NCI-H1105 (cell line): ENCODE data around the gene CMTM2.
A peak's percentile ranks its signal among the peaks of the same experiment; 100 is the strongest.

ENCODE experiments used
- DNase-seq: peaks from one replicate; lab custom pipeline; 2025; lab: John Stamatoyannopoulos, UW

Gene CMTM2

GRCh38 chr16:66578651-66579531 is at the start of gene CMTM2:
Gene CMTM2 (plus strand): TSS chr16:66579463. CDS start chr16:66579608, 145 bp downstream.
- no peak for DNase-seq

- no peak for DNase-seq
These were observed 49.8 kb upstream of the CMTM2 start for GRCh38 chr16:66529475-66529874.

GRCh38 chr16:66534376-66534799 is 44.9 kb upstream of the CMTM2 start:
- DNase-seq, result no peak

GRCh38 chr16:66536525-66536924 is 42.7 kb upstream of the CMTM2 start:
- no peak for DNase-seq

- no peak for DNase-seq
These were observed 42.0 kb upstream of the CMTM2 start for GRCh38 chr16:66537236-66537635.

GRCh38 chr16:66538910-66539309 is 40.4 kb upstream of the CMTM2 start:
- DNase-seq, result no peak

GRCh38 chr16:66539623-66540469 is 39.4 kb upstream of the CMTM2 start:
- no peak for DNase-seq

- no peak for DNase-seq
These were observed 37.6 kb upstream of the CMTM2 start for GRCh38 chr16:66541388-66542355.

GRCh38 chr16:66542396-66542795 is 36.9 kb upstream of the CMTM2 start:
- DNase-seq, result no peak

GRCh38 chr16:66543541-66543940 is 35.7 kb upstream of the CMTM2 start:
- DNase-seq, result no peak

GRCh38 chr16:66544016-66544757 is 35.1 kb upstream of the CMTM2 start:
- DNase-seq, result no peak

- DNase-seq, result no peak
These were observed 31.9 kb upstream of the CMTM2 start for GRCh38 chr16:66547101-66547989.

GRCh38 chr16:66548068-66548467 is 31.2 kb upstream of the CMTM2 start:
- DNase-seq, result no peak

- no peak for DNase-seq
These were observed 30.4 kb upstream of the CMTM2 start for GRCh38 chr16:66548868-66549267.

- no peak for DNase-seq
These were observed 29.8 kb upstream of the CMTM2 start, which contains the start of gene TK2 for GRCh38 chr16:66549284-66550131. Gene TK2 (minus strand): TSS chr16:66550122. CDS start chr16:66550061, 61 bp downstream.

GRCh38 chr16:66551348-66551759 is 27.9 kb upstream of the CMTM2 start:
- DNase-seq, result no peak

GRCh38 chr16:66551788-66552285 is 27.4 kb upstream of the CMTM2 start:
- DNase-seq, result no peak

GRCh38 chr16:66552286-66553177 is 26.7 kb upstream of the CMTM2 start, which contains the start of gene CKLF:
Gene CKLF (plus strand): TSS chr16:66552576. CDS start chr16:66552716, 140 bp downstream.
- DNase-seq, result peak; percentile 46
